GM06990 (cell line): ENCODE measurements around the gene P3H2.

ENCODE experiments used
- DNase-seq: peaks from one replicate; pipeline ENCODE4 v3.0.0-alpha.2; 2011; ENCODE audit not compliant: insufficient read length; ENCODE audit errors: extremely low read depth
- H3K27me3 ChIP-seq: replicated peaks from 2 replicates; pipeline ENCODE4 v1.6.0; 2011; ENCODE audit warnings: low read length; ENCODE audit not compliant: control insufficient read depth, insufficient read depth
- H3K36me3 ChIP-seq: 2 replicates; pipeline ENCODE4 v1.5.1; 2011; ENCODE audit warnings: low read length; ENCODE audit not compliant: control insufficient read depth, insufficient read depth
- H3K4me3 ChIP-seq: replicated peaks from 2 replicates; pipeline ENCODE4 v1.5.1; 2011; ENCODE audit warnings: low read depth, mild to moderate bottlenecking, control low read depth, low read length
- CTCF ChIP-seq: IDR thresholded peaks from 2 replicates; pipeline ENCODE4 v1.5.1; 2011; ENCODE audit warnings: low read length, control low read depth, mild to moderate bottlenecking, inconsistent platforms; ENCODE audit not compliant: insufficient read depth, poor library complexity, severe bottlenecking

The P3H2 gene

GRCh38 chr3:190142041-190142440 is 21.3 kb upstream of the P3H2 start:
- Histone ChIP-seq H3K36me3 (no peaks in the 10 kb centered on the region), H3K4me3 (no peak overlapping the region), H3K27me3 (no peaks in the 10 kb centered on the region; the same call in 1 of the 2 replicates)
- no peak for DNase-seq
- no peak for TF ChIP-seq CTCF

DNA sequence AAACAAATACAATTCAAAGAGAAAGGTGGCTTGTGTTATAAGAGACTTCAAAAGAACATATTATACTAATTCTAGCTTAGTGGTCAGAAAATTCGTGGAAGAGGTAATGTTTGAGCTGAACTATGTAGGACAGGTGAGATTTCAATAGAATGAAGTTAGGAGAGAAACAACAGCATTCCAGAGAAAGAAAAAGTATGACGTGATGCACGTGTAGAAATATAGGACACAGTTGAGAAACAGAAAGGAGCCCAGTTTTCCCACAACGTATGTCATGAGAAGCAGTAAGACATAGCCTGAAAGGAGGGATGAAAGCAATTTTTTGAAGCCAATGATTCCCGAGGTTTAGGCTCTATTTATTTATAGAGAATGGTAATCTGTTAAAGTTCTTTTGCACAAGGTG is 18.7 kb upstream of the P3H2 start:
- Histone ChIP-seq H3K27me3 (no peaks in the 10 kb centered on the region; the same call in 1 of the 2 replicates), H3K36me3 (no peaks in the 10 kb centered on the region), H3K4me3 (no peak overlapping the region)
- TF ChIP-seq CTCF, result no peak
- no peak for DNase-seq

- no peak for TF ChIP-seq CTCF
- H3K4me3 ChIP-seq, result no peak overlapping the region
- H3K36me3 ChIP-seq, result no peaks in the 10 kb centered on the region
- DNase-seq, result no peak
- H3K27me3 ChIP-seq, result no peaks in the 10 kb centered on the region
Observed at GRCh38 chr3:190132371-190132770, 11.7 kb upstream of the P3H2 start.

DNA sequence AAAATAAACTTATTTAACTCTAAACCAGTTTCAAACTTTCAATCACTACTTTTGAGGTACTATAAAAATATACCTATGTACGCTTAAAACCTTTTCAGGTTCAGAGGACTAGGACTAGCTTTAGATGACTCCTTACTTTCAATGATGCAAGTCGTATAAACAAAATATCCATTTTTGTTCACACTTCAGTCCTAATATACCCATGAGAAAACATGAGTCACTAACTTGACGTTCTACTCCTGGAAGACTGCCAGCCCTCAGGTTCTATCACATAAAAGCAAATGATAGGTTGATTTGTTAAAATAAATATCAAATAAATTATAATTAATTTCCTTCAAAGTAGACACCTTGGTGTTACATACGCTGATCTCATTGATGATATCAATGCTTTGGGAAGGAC is 10.6 kb upstream of the P3H2 start:
- DNase-seq, result no peak

DNA sequence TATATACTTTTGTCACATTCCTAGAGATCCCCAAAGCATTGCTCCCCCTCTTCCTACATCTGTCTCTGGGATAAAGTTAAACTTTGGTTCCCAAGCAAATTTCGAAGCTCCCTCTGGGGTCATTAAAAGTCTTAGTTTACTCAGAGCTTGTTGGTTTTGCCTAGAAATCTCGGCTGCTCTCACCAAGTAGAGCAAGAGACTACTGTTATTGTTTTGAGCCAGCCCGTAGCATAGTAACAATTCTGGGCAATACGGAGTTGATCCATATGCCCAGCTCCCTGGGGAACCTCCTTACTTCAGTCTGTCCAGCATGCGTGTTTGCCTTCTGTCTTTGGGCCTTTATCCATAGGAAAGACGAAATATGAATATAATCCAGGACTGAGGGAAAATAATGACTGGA is 10.0 kb upstream of the P3H2 start:
- DNase-seq, result no peak
- no peak for TF ChIP-seq CTCF
- H3K36me3 ChIP-seq, result no peaks in the 10 kb centered on the region

More for the DNA sequence above, 10.6 kb upstream of the P3H2 start:
- no peak for TF ChIP-seq CTCF
- H3K36me3 ChIP-seq, result no peaks in the 10 kb centered on the region
- no peak overlapping the region for H3K4me3 ChIP-seq
- no peaks in the 10 kb centered on the region for H3K27me3 ChIP-seq

DNA sequence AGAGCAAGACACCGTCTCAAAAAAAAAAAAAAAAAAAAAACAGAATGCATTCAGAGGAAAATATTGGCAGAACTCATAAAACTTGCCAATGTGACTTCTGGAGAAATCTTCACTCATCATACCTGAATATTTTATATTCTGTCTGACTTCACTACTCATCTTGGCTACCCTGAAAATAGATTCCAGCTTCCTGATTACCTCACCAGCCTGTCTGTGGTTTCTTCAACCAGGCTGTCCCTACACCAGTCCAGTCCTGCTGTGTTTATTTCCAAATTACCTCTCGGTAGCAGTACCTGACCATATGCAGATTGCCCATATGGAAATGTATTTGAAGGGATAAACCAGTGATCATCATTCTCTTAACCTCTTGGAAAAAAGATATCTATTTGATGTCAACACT is 9.3 kb upstream of the P3H2 start:
- no peak overlapping the region for H3K4me3 ChIP-seq
- no peaks in the 10 kb centered on the region for H3K27me3 ChIP-seq
- no peak for DNase-seq
- H3K36me3 ChIP-seq, result no peaks in the 10 kb centered on the region
- TF ChIP-seq CTCF, result no peak

More for the DNA sequence above, 10.0 kb upstream of the P3H2 start:
- no peak overlapping the region for H3K4me3 ChIP-seq
- no peaks in the 10 kb centered on the region for H3K27me3 ChIP-seq
